K562 (cell line): ENCODE measurements around the gene GBF1. TPM values are rescaled to one million over a fixed set of nuclear protein-coding genes. Genes with fewer than 3 reads are reported as not detected.

Experiments
- ASH1L ChIP-seq: fragments of 450-650 bp; IDR thresholded peaks from 2 replicates; pipeline ENCODE4 v1.6.1; 2018; ENCODE audit warnings: borderline replicate concordance, mild to moderate bottlenecking, low read depth; ENCODE audit not compliant: partially characterized antibody
- ATF7 ChIP-seq: fragments of 450-650 bp; IDR thresholded peaks from 2 replicates; pipeline ENCODE4 v1.7.1; 2014; ENCODE audit warnings: mild to moderate bottlenecking, moderate library complexity
- CXXC5 ChIP-seq: fragments of 250-450 bp; sonication (Bioruptor Pico); IDR thresholded peaks from 2 replicates; pipeline ENCODE4 v1.8.0; 2022; ENCODE audit warnings: inconsistent platforms, mild to moderate bottlenecking, moderate library complexity
- GABPB1 ChIP-seq: sonication (generic); formaldehyde crosslinking; IDR thresholded peaks from 2 replicates; pipeline ENCODE4 v1.8.0; 2022; ENCODE audit warnings: mild to moderate bottlenecking, missing genetic modification reagents
- HDAC1 ChIP-seq, 2 experiments: fragments of 450-650 bp; IDR thresholded peaks; 2 replicates each; pipeline ENCODE4 v1.6.1; 2016 to 2017; ENCODE audit warnings: inconsistent platforms in 1 of 2, mild to moderate bottlenecking in 1 of 2, moderate library complexity in 1 of 2
- JUND ChIP-seq, 2 experiments: IDR thresholded peaks; 2 replicates in 1 of 2; 3 replicates in 1 of 2; pipeline ENCODE4 v1.6.1; 2011; ENCODE audit warnings: borderline replicate concordance in 2 of 2, low read depth in 2 of 2, low read length in 2 of 2, improper control_type of control experiment in 1 of 2, missing biosample characterization in 1 of 2, missing genetic modification characterization in 1 of 2, missing genetic modification reagents in 1 of 2
- MCM7 ChIP-seq, 2 experiments: fragments of 450-650 bp; IDR thresholded peaks; 2 replicates each; pipeline ENCODE4 v1.6.1; 2016 to 2018
- MYC ChIP-seq, 2 experiments: fragments of 250-450 bp in 1 of 2; sonication (Bioruptor Pico) in 1 of 2; IDR thresholded peaks; 2 replicates each; pipeline versions ENCODE4 v1.5.1 to v1.6.1; 2012 to 2021; ENCODE audit warnings: low read depth in 2 of 2, borderline replicate concordance in 1 of 2, improper control_type of control experiment in 1 of 2, low read length in 1 of 2, mild to moderate bottlenecking in 1 of 2, moderate library complexity in 1 of 2
- PHF8 ChIP-seq: fragments of 200-600 bp; sonication (generic); IDR thresholded peaks from 2 replicates; pipeline ENCODE4 v1.6.1; 2012; ENCODE audit warnings: mixed run types, mild to moderate bottlenecking, inconsistent platforms, low read length, moderate library complexity, borderline replicate concordance
- PKNOX1 ChIP-seq: fragments of 450-650 bp; IDR thresholded peaks from 2 replicates; pipeline ENCODE4 v1.6.1; 2016
- PREB ChIP-seq: sonication (generic); formaldehyde crosslinking; IDR thresholded peaks from 2 replicates; pipeline ENCODE4 v1.8.1; 2023; ENCODE audit warnings: mild to moderate bottlenecking, missing genetic modification reagents
- RAD51 ChIP-seq: fragments of 450-650 bp; IDR thresholded peaks from 2 replicates; pipeline ENCODE4 v1.7.1; 2016; ENCODE audit warnings: low read depth, mild to moderate bottlenecking, borderline replicate concordance
- RBBP5 ChIP-seq: fragments of 200-600 bp; sonication (generic); IDR thresholded peaks from 2 replicates; pipeline ENCODE4 v1.6.1; 2012; ENCODE audit warnings: borderline replicate concordance, mild to moderate bottlenecking, low read length, control low read depth, inconsistent platforms; ENCODE audit not compliant: insufficient read depth, poor library complexity, severe bottlenecking
- RUNX1 ChIP-seq: sonication (generic); IDR thresholded peaks from 2 replicates; pipeline ENCODE4 v1.6.1; 2016; ENCODE audit warnings: antibody characterized with exemption, low read depth
- SRSF3 ChIP-seq: fragments of 200-400 bp; formaldehyde crosslinking; IDR thresholded peaks from 2 replicates; pipeline ENCODE4 v1.6.1; 2016; ENCODE audit warnings: mild to moderate bottlenecking, low read length, moderate library complexity; ENCODE audit not compliant: insufficient read depth
- TAF9B ChIP-seq: fragments of 450-650 bp; IDR thresholded peaks from 2 replicates; pipeline ENCODE4 v1.6.1; 2018; ENCODE audit warnings: mild to moderate bottlenecking; ENCODE audit not compliant: partially characterized antibody
- TARDBP ChIP-seq: fragments of 450-650 bp; IDR thresholded peaks from 2 replicates; pipeline ENCODE4 v1.6.1; 2016
- TBL1XR1 ChIP-seq, 2 experiments: IDR thresholded peaks; 2 replicates each; pipeline ENCODE4 v1.6.1; 2012; ENCODE audit warnings: improper control_type of control experiment in 2 of 2, low read length in 2 of 2, mild to moderate bottlenecking in 1 of 2
- TEAD1 ChIP-seq, 2 experiments: fragments of 450-650 bp in 1 of 2; sonication (generic) in 1 of 2; formaldehyde crosslinking; IDR thresholded peaks; 2 replicates each; pipeline versions ENCODE4 v1.4.0 to v1.8.0; 2020 to 2022; ENCODE audit warnings: mild to moderate bottlenecking in 2 of 2, missing genetic modification reagents in 1 of 2
- ZBTB11 ChIP-seq, 3 experiments: fragments of 200-800 bp in 1 of 3; fragments of 250-450 bp in 1 of 3; fragments of 450-650 bp in 1 of 3; sonication (Bioruptor Pico) in 1 of 3; sonication (Bioruptor generic) in 1 of 3; formaldehyde crosslinking in 1 of 3; IDR thresholded peaks; 2 replicates each; pipeline versions ENCODE4 v1.6.1 to v1.8.0; 2016 to 2022; ENCODE audit warnings: mild to moderate bottlenecking in 2 of 3, missing genetic modification characterization in 2 of 3, missing compliant biosample characterization in 1 of 3, moderate library complexity in 1 of 3
- polyA plus RNA-seq, 8 experiments: library from polyadenylated mRNA; depleted of rRNA in 4 of 8; stranded (reverse) in 5 of 8; unstranded in 3 of 8; fragments of >200 nt; fragmentation: Nextera tagmentation in 2 of 8; fragmentation: Illumina TruSeq in 1 of 8; extraction: Ambion mirVana in 2 of 8; extraction: Trizol in 1 of 8; gene quantifications; 2 replicates each; pipeline versions ENCODE4 v1.2.1 to v1.2.3, GENCODE V29; 2011 to 2014; ENCODE audit warnings: inconsistent platforms in 1 of 8, missing spikeins in 1 of 8
- total RNA-seq, 7 experiments: library from RNA; depleted of rRNA in 6 of 7; stranded (reverse); fragments of >200 nt in 6 of 7; fragmentation: Illumina TruSeq in 2 of 7; extraction: Trizol in 2 of 7; gene quantifications; 2 replicates each; pipeline versions ENCODE4 v1.2.1 to v1.2.3, GENCODE V29; 2011 to 2021; ENCODE audit warnings: low replicate concordance in 1 of 7

GBF1 gene
- total and polyA plus RNA-seq, 9 of the 15 experiments (the other 6 are each of a cell fraction or from before 2014, with no cell fraction given), result 0.69 to 28.0 (median 10.3) TPM

GRCh38 chr10:102245082-102245931, at the start of gene GBF1 (continued):
- TF ChIP-seq RAD51 (no peak), RUNX1 (no peak), MYC (IDR thresholded peaks at IDR 0.05; ENCODE audit: low read depth, low read length) (peak; percentile 42), MYC (CRISPR knock-in tag; IDR thresholded peaks at IDR 0.05; ENCODE audit: borderline replicate concordance, low read depth) (no peak), JUND (IDR thresholded peaks at IDR 0.05; ENCODE audit: borderline replicate concordance, low read depth, low read length) (0 out of 2 replicates have a peak, but pooled peaks have one; percentile 8), JUND (tag; IDR thresholded peaks at IDR 0.05; ENCODE audit: borderline replicate concordance, low read depth, low read length) (no peak), HDAC1 (IDR thresholded peaks at IDR 0.05) (peak in 1 of 2 experiments; percentile 90; a peak in 2 of 4 replicates), TARDBP (0 out of 2 replicates have a peak, but pooled peaks have one; percentile 17), SRSF3 (no peak), GABPB1 (CRISPR knock-in tag) (0 out of 2 replicates have a peak, but pooled peaks have one; percentile 27), TBL1XR1 (IDR thresholded peaks at IDR 0.05; ENCODE audit: low read length in 2 of 2) (no peak), ZBTB11 (CRISPR knock-in tag; IDR thresholded peaks at IDR 0.05) (peak in 1 of 3 experiments; percentile 87; a peak in 2 of 6 replicates), TAF9B (peak; percentile 70), CXXC5 (CRISPR knock-in tag) (peak; percentile 83), ATF7 (peak; percentile 85), PREB (0 out of 2 replicates have a peak, but pooled peaks have one; percentile 5), PKNOX1 (peak; percentile 100), ASH1L (peak; percentile 94), MCM7 (IDR thresholded peaks at IDR 0.05) (no peak), RBBP5 (peak; percentile 66), PHF8 (peak; percentile 94), TEAD1 (CRISPR knock-in tag; IDR thresholded peaks at IDR 0.05) (peak in 1 of 2 experiments; percentile 47; a peak in 1 of 4 replicates)
